ENCODE data around the gene GNA15.

DNA sequence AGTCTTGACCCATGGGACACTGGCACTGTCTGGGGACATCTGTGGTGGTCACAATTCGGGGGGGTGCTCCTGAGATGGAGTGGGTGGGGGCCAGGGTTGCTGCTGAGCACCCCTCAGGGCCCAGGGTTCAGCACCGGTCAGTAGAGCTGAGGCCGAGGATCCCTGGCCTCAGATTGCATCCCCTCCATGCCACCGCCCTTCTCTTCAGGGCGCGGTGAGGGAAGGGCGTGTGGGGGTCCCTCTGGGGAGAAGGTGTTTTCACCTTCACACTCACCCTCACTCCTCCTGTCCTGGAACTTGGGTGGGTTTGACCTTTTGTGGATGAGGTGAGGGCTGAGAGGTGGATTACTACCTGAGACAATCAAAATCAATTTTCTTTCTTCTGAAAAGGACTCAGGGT lies 28.2 kb upstream of the GNA15 start:
- TF ChIP-seq POLR2A (IDR thresholded peaks at IDR 0.05), result no peak
- TF ChIP-seq, protein P1, sequence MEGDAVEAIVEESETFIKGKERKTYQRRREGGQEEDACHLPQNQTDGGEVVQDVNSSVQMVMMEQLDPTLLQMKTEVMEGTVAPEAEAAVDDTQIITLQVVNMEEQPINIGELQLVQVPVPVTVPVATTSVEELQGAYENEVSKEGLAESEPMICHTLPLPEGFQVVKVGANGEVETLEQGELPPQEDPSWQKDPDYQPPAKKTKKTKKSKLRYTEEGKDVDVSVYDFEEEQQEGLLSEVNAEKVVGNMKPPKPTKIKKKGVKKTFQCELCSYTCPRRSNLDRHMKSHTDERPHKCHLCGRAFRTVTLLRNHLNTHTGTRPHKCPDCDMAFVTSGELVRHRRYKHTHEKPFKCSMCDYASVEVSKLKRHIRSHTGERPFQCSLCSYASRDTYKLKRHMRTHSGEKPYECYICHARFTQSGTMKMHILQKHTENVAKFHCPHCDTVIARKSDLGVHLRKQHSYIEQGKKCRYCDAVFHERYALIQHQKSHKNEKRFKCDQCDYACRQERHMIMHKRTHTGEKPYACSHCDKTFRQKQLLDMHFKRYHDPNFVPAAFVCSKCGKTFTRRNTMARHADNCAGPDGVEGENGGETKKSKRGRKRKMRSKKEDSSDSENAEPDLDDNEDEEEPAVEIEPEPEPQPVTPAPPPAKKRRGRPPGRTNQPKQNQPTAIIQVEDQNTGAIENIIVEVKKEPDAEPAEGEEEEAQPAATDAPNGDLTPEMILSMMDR (IDR thresholded peaks at IDR 0.05 in 8 of 11, conservative IDR thresholded peaks at IDR 0.05 in 3 of 11), result no peak
- TF ChIP-seq POLR2AphosphoS5 (IDR thresholded peaks at IDR 0.05), result no peak

All from spleen (tissue), 7 donors.